WTC11 (cell line): ENCODE results near the gene WSCD2. TPM values are rescaled to one million over a fixed set of nuclear protein-coding genes. Genes with fewer than 3 reads are reported as not detected.

Source experiments
- ATAC-seq: fragments of 200-7000 bp; cut with Tn5 transposase; 2 replicates; pipeline ENCODE4 v1.10.0; 2021; ENCODE audit warnings: mild to moderate bottlenecking, moderate library complexity
- CTCF ChIA-PET: fragments of 300-600 bp; sonication (Branson Sonifier 250); formaldehyde crosslinking; loops from one replicate; lab custom pipeline; 2021; ENCODE audit warnings: antibody characterized with exemption; lab: Charles Lee
- POLR2A ChIA-PET: fragments of 350-600 bp; sonication (Branson Sonifier 250); formaldehyde crosslinking; loops from one replicate; lab custom pipeline; 2021; ENCODE audit warnings: antibody characterized with exemption; lab: Charles Lee
- DNase-seq: peaks from one replicate; pipeline ENCODE4 v3.0.0; 2021; ENCODE audit warnings: low spot score
- H3K27ac Mint-ChIP-seq: 2 replicates; pipeline ENCODE4 v1.8.0; 2021; ENCODE audit warnings: mixed read lengths
- H3K27me3 Mint-ChIP-seq: 2 replicates; pipeline ENCODE4 v1.8.0; 2021; ENCODE audit warnings: low read depth, mild to moderate bottlenecking, moderate library complexity, mixed read lengths
- H3K36me3 Mint-ChIP-seq: 2 replicates; pipeline ENCODE4 v1.8.0; 2021; ENCODE audit warnings: mixed read lengths
- H3K4me1 Mint-ChIP-seq: 2 replicates; pipeline ENCODE4 v1.8.0; 2022; ENCODE audit warnings: mixed read lengths
- H3K4me3 Mint-ChIP-seq: 2 replicates; pipeline ENCODE4 v1.8.0; 2021; ENCODE audit warnings: mild to moderate bottlenecking, moderate library complexity, mixed read lengths
- H3K9me3 Mint-ChIP-seq: 2 replicates; pipeline ENCODE4 v1.8.0; 2021; ENCODE audit warnings: mixed read lengths
- ATF1 ChIP-seq: sonication (generic); formaldehyde crosslinking; IDR thresholded peaks from 2 replicates; pipeline ENCODE4 v1.8.1; 2023; ENCODE audit warnings: mild to moderate bottlenecking, moderate library complexity, missing genetic modification reagents
- ATF6 ChIP-seq: sonication (generic); formaldehyde crosslinking; IDR thresholded peaks from 2 replicates; pipeline ENCODE4 v1.8.1; 2023; ENCODE audit warnings: mild to moderate bottlenecking, missing genetic modification reagents
- ERG ChIP-seq: fragments of 250-450 bp; sonication (Bioruptor Pico); IDR thresholded peaks from 2 replicates; pipeline ENCODE4 v1.8.0; 2021; ENCODE audit warnings: mild to moderate bottlenecking
- FOXJ3 ChIP-seq: sonication (generic); formaldehyde crosslinking; IDR thresholded peaks from 2 replicates; pipeline ENCODE4 v1.9.0; 2021; ENCODE audit warnings: missing genetic modification reagents, mild to moderate bottlenecking, borderline replicate concordance
- FOXK1 ChIP-seq: sonication (generic); formaldehyde crosslinking; IDR thresholded peaks from 2 replicates; pipeline ENCODE4 v1.8.0; 2022; ENCODE audit warnings: mild to moderate bottlenecking, moderate library complexity, missing genetic modification reagents
- GTF2I ChIP-seq: fragments of 250-450 bp; sonication (Bioruptor Pico); conservative IDR thresholded peaks from 2 replicates; pipeline ENCODE4 v1.4.0; 2021; ENCODE audit warnings: mild to moderate bottlenecking
- IRF1 ChIP-seq: sonication (generic); formaldehyde crosslinking; IDR thresholded peaks from 2 replicates; pipeline ENCODE4 v1.8.0; 2023; ENCODE audit warnings: missing genetic modification reagents
- NFE2L1 ChIP-seq: sonication (generic); formaldehyde crosslinking; IDR thresholded peaks from 2 replicates; pipeline ENCODE4 v1.8.1; 2023; ENCODE audit warnings: missing genetic modification reagents
- OVOL2 ChIP-seq: fragments of 250-450 bp; sonication (Bioruptor Pico); IDR thresholded peaks from 2 replicates; pipeline ENCODE4 v1.9.0; 2021; ENCODE audit warnings: mild to moderate bottlenecking, borderline replicate concordance
- SMAD3 ChIP-seq: sonication (generic); formaldehyde crosslinking; IDR thresholded peaks from 2 replicates; pipeline ENCODE4 v1.8.0; 2022; ENCODE audit warnings: missing genetic modification reagents, mild to moderate bottlenecking, borderline replicate concordance
- TP53 ChIP-seq: sonication (generic); formaldehyde crosslinking; IDR thresholded peaks from 2 replicates; pipeline ENCODE4 v1.8.1; 2023; ENCODE audit warnings: mild to moderate bottlenecking, missing genetic modification reagents
- ZMAT4 ChIP-seq: fragments of 250-450 bp; sonication (Bioruptor Pico); IDR thresholded peaks from 2 replicates; pipeline ENCODE4 v1.9.0; 2021; ENCODE audit warnings: mild to moderate bottlenecking
- ZNF423 ChIP-seq: fragments of 250-450 bp; sonication (Bioruptor Pico); IDR thresholded peaks from 2 replicates; pipeline ENCODE4 v2.1.2; 2022; ENCODE audit warnings: mild to moderate bottlenecking, moderate library complexity
- total RNA-seq: library from RNA; stranded (reverse); gene quantifications from 3 replicates; pipeline ENCODE4 v1.2.3, GENCODE V29; 2021
- TF ChIP-seq, protein P1 (sequence below): fragments of 250-450 bp; sonication (Bioruptor Pico); IDR thresholded peaks from 2 replicates; pipeline ENCODE4 v1.9.0; 2021; ENCODE audit warnings: mild to moderate bottlenecking
- TF ChIP-seq, protein P2 (sequence below): fragments of 250-450 bp; sonication (Bioruptor Pico); IDR thresholded peaks from 2 replicates; pipeline ENCODE4 v2.1.2; 2022; ENCODE audit warnings: mild to moderate bottlenecking, moderate library complexity
- TF ChIP-seq, protein P3 (sequence below): sonication (generic); formaldehyde crosslinking; IDR thresholded peaks from 2 replicates; pipeline ENCODE4 v1.8.1; 2023; ENCODE audit warnings: mild to moderate bottlenecking, missing genetic modification reagents, moderate library complexity
- TF ChIP-seq, protein P4 (sequence below): sonication (generic); formaldehyde crosslinking; IDR thresholded peaks from 2 replicates; pipeline ENCODE4 v1.8.1; 2023; ENCODE audit warnings: mild to moderate bottlenecking, moderate library complexity, missing genetic modification reagents

Gene WSCD2
- total RNA-seq, 1 experiment from 2014 or later, result 1.1 TPM

DNA sequence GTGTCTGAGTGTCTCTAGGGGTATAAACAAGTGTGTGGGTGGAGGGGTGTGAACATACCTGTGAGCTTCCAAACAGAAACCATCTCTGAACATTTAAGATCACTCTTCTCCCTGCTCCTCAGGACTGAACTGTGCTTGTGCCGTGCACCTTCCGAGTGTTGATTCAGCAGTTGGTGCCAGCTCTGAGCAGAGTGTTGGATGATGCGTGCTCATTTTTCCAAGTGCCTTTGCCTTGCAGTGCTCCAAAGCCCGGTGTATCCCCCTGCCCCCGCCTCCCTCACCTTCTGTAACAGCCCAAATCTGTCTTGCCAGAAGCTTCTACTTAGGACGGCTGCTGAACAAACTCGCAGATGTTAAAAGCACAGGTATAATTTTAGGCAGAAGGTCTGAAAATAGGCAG is 4.4 kb downstream of the WSCD2 start:
- H3K4me1 Mint-ChIP-seq, result peaks cover 38% of the 10 kb centered on the region
- no peaks in the 10 kb centered on the region for H3K9me3 Mint-ChIP-seq
- DNase-seq (no peak), ATAC-seq (no peak)
- no peaks in the 10 kb centered on the region for H3K36me3 Mint-ChIP-seq
- TF ChIP-seq ATF1 (CRISPR knock-in tag), result no peak
- TF ChIP-seq, protein P1, sequence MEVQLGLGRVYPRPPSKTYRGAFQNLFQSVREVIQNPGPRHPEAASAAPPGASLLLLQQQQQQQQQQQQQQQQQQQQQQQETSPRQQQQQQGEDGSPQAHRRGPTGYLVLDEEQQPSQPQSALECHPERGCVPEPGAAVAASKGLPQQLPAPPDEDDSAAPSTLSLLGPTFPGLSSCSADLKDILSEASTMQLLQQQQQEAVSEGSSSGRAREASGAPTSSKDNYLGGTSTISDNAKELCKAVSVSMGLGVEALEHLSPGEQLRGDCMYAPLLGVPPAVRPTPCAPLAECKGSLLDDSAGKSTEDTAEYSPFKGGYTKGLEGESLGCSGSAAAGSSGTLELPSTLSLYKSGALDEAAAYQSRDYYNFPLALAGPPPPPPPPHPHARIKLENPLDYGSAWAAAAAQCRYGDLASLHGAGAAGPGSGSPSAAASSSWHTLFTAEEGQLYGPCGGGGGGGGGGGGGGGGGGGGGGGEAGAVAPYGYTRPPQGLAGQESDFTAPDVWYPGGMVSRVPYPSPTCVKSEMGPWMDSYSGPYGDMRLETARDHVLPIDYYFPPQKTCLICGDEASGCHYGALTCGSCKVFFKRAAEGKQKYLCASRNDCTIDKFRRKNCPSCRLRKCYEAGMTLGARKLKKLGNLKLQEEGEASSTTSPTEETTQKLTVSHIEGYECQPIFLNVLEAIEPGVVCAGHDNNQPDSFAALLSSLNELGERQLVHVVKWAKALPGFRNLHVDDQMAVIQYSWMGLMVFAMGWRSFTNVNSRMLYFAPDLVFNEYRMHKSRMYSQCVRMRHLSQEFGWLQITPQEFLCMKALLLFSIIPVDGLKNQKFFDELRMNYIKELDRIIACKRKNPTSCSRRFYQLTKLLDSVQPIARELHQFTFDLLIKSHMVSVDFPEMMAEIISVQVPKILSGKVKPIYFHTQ (CRISPR knock-in tag), result no peak
- POLR2A ChIA-PET, result no interaction called here
- H3K27me3 Mint-ChIP-seq, result peaks cover 25% of the 10 kb centered on the region
- no peak overlapping the region; the same call in 1 of the 2 replicates for H3K27ac Mint-ChIP-seq
- H3K4me3 Mint-ChIP-seq, result no peak overlapping the region
- CTCF ChIA-PET, result interaction anchor here (0.7 kb wide), 1 partner anchor 11 kb away, joined by 3 read pairs; no protein-coding TSS in a partner anchor

- Mint-ChIP-seq H3K36me3 (no peaks in the 10 kb centered on the region), H3K4me1 (peaks cover 34% of the 10 kb centered on the region), H3K4me3 (no peak overlapping the region), H3K9me3 (no peaks in the 10 kb centered on the region), H3K27ac (no peak overlapping the region), H3K27me3 (peaks cover 20% of the 10 kb centered on the region)
- ATAC-seq (no peak), DNase-seq (no peak)
- ChIA-PET CTCF (no interaction called here), POLR2A (no interaction called here)
- no peak for TF ChIP-seq OVOL2
- TF ChIP-seq ZNF423 (CRISPR knock-in tag), result no peak
- no peak for TF ChIP-seq ERG
- TF ChIP-seq, protein P2, sequence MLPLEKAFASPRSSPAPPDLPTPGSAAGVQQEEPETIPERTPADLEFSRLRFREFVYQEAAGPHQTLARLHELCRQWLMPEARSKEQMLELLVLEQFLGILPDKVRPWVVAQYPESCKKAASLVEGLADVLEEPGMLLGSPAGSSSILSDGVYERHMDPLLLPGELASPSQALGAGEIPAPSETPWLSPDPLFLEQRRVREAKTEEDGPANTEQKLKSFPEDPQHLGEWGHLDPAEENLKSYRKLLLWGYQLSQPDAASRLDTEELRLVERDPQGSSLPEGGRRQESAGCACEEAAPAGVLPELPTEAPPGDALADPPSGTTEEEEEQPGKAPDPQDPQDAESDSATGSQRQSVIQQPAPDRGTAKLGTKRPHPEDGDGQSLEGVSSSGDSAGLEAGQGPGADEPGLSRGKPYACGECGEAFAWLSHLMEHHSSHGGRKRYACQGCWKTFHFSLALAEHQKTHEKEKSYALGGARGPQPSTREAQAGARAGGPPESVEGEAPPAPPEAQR (CRISPR knock-in tag), result no peak
- no peak for TF ChIP-seq FOXK1 (CRISPR knock-in tag)
- TF ChIP-seq GTF2I (CRISPR knock-in tag), result no peak
These were observed 5.7 kb downstream of the WSCD2 start for GRCh38 chr12:108134744-108135143.

- Mint-ChIP-seq H3K27ac (no peak overlapping the region), H3K4me3 (no peak overlapping the region), H3K27me3 (peaks cover 11% of the 10 kb centered on the region), H3K4me1 (peaks cover 29% of the 10 kb centered on the region), H3K9me3 (no peaks in the 10 kb centered on the region), H3K36me3 (no peaks in the 10 kb centered on the region)
- ChIA-PET CTCF (interaction anchor here (0.5 to 1.1 kb wide), 2 partner anchors 31 to 59 kb away, joined by 3 to 4 read pairs; no protein-coding TSS in a partner anchor), POLR2A (no interaction called here)
- TF ChIP-seq IRF1 (CRISPR knock-in tag) (no peak), NFE2L1 (no peak)
- DNase-seq, result no peak
- ATAC-seq, result no peak
These were observed 6.5 kb downstream of the WSCD2 start for GRCh38 chr12:108135627-108136026.

GRCh38 chr12:108136697-108137096 is 7.6 kb downstream of the WSCD2 start:
- peaks cover 30% of the 10 kb centered on the region for H3K4me1 Mint-ChIP-seq
- ChIA-PET POLR2A (no interaction called here), CTCF (interaction anchor here (0.6 to 1.1 kb wide), 5 partner anchors 9 to 146 kb away, joined by 3 to 5 read pairs (median 3); no protein-coding TSS in a partner anchor)
- peak; percentile 58 for ATAC-seq
- DNase-seq, result no peak
- no peak overlapping the region for H3K4me3 Mint-ChIP-seq
- no peaks in the 10 kb centered on the region for H3K9me3 Mint-ChIP-seq
- peaks cover under 1% of the 10 kb centered on the region; the same call in 1 of the 2 replicates for H3K27me3 Mint-ChIP-seq
- no peak overlapping the region for H3K27ac Mint-ChIP-seq
- H3K36me3 Mint-ChIP-seq, result no peaks in the 10 kb centered on the region
- no peak for TF ChIP-seq FOXJ3 (CRISPR knock-in tag)
- TF ChIP-seq, protein P3, sequence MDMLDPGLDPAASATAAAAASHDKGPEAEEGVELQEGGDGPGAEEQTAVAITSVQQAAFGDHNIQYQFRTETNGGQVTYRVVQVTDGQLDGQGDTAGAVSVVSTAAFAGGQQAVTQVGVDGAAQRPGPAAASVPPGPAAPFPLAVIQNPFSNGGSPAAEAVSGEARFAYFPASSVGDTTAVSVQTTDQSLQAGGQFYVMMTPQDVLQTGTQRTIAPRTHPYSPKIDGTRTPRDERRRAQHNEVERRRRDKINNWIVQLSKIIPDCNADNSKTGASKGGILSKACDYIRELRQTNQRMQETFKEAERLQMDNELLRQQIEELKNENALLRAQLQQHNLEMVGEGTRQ (CRISPR knock-in tag), result no peak
- TF ChIP-seq, protein P4, sequence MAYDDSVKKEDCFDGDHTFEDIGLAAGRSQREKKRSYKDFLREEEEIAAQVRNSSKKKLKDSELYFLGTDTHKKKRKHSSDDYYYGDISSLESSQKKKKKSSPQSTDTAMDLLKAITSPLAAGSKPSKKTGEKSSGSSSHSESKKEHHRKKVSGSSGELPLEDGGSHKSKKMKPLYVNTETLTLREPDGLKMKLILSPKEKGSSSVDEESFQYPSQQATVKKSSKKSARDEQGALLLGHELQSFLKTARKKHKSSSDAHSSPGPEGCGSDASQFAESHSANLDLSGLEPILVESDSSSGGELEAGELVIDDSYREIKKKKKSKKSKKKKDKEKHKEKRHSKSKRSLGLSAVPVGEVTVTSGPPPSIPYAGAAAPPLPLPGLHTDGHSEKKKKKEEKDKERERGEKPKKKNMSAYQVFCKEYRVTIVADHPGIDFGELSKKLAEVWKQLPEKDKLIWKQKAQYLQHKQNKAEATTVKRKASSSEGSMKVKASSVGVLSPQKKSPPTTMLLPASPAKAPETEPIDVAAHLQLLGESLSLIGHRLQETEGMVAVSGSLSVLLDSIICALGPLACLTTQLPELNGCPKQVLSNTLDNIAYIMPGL (CRISPR knock-in tag), result no peak
- TF ChIP-seq SMAD3 (CRISPR knock-in tag), result no peak
- no peak for TF ChIP-seq TP53 (CRISPR knock-in tag)
- TF ChIP-seq ZMAT4 (CRISPR knock-in tag), result no peak
- no peak for TF ChIP-seq ATF6 (CRISPR knock-in tag)
